Heart left ventricle (tissue), 13 donors: ENCODE data around the gene IGF2R.

Experiments used
- CTCF ChIP-seq, 12 donors: fragments of 200-600 bp; sonication (generic) in 4 of 12; IDR thresholded peaks; one replicate each; pipeline versions ENCODE4 v1.5.0 to v1.8.0; 2018 to 2022; ENCODE audit warnings: antibody characterized with exemption in 12 of 12, mild to moderate bottlenecking in 5 of 12
- POLR2A ChIP-seq, 2 donors: fragments of 450-650 bp; IDR thresholded peaks; one replicate each; pipeline ENCODE4 v1.6.1; 2017; ENCODE audit warnings: antibody characterized with exemption in 2 of 2, mild to moderate bottlenecking in 2 of 2, moderate library complexity in 2 of 2
- donor health status: ischemic (EF 13 %, LVEDD 7.1; RV severe dilation, severe dysfunction).
- donor health status: DM: no; HTN: yes; CAD: no.
- donor health status: DM: no; HTN: no; CAD: no.
- donor health status: ischemic (EF 25% LVEDD 6.9; RV normal size, moderate dysfunction).
- donor health status: ischemic (EF 25% LVEDD 5.7; RV mildly dilated, moderate dysfunction).
- donor health status: ischemic (EF 35%, LVEDD 5.7; RV mildly dilated, moderate dysfunction).
- donor health status: nonischemic (EF 11% LVEDD 7.7; RV severe dilation, severe dysfunction).
- donor health status: DM: yes; HTN: yes; CAD: no.
- donor health status: PGD.
- donor health status: ischemic (EF 29% LVEDD 5.4; RV normal size, mild dysfunction).
- donor health status: nonischemic (EF 23%, LVEDD 6.1; RV moderate dilation, normal function).

GRCh38 chr6:159970659-159971063 lies 1.8 kb downstream of the IGF2R start:
- TF ChIP-seq CTCF (IDR thresholded peaks at IDR 0.05) (no peak), POLR2A (IDR thresholded peaks at IDR 0.05) (no peak)
